ENCODE data around the gene GTPBP1.
A peak's percentile ranks its signal among the peaks of the same experiment; 100 is the strongest.

Gene GTPBP1

DNA sequence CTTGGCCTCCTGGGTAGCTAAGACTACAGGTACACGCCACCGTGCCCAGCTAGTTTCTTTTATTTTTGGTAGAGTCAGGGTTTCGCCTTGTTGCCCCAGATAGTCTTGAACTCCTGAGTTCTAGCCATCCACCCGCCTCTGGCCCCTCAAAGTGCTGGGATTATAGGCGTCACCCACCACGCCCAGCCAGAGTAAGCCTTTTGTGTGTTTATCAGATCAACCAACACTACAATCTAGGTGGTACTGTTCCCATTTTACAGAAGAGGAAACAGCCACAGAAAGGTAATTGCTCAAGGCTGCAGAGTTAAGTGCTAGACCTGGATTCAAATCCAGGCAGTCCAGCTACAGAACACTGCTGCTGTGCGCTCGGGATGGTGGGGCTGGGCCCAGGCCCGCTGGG is 20.8 kb upstream of the GTPBP1 start:
- TF ChIP-seq, protein P1, sequence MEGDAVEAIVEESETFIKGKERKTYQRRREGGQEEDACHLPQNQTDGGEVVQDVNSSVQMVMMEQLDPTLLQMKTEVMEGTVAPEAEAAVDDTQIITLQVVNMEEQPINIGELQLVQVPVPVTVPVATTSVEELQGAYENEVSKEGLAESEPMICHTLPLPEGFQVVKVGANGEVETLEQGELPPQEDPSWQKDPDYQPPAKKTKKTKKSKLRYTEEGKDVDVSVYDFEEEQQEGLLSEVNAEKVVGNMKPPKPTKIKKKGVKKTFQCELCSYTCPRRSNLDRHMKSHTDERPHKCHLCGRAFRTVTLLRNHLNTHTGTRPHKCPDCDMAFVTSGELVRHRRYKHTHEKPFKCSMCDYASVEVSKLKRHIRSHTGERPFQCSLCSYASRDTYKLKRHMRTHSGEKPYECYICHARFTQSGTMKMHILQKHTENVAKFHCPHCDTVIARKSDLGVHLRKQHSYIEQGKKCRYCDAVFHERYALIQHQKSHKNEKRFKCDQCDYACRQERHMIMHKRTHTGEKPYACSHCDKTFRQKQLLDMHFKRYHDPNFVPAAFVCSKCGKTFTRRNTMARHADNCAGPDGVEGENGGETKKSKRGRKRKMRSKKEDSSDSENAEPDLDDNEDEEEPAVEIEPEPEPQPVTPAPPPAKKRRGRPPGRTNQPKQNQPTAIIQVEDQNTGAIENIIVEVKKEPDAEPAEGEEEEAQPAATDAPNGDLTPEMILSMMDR (IDR thresholded peaks at IDR 0.05; ENCODE audit: low read depth, low read length): no peak
- no peak for DNase-seq (ENCODE audit: extremely low read depth, low read depth)

DNA sequence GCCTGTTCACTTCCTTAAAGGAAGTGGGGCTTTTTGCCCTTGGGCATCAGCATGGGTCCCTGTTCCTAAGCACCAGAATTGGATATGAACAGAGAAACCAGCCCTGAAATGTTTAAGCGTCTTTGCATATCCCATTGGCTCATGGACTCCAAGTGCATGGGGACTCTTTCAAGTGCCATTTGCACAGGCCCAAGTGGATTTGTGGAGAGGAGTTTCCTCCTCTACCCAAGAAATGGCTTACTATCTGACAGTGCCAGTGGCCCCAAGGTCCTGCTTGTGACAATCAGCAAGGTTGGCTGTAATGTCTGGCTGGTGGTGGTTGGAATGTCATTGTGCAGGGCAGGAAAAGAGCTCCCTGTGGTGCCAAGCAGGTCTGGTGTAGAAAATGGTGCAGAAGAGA is 20.0 kb upstream of the GTPBP1 start:
- no peak for DNase-seq (ENCODE audit: extremely low read depth, low read depth)
- TF ChIP-seq, protein P1 (IDR thresholded peaks at IDR 0.05; ENCODE audit: low read depth, low read length): no peak

DNA sequence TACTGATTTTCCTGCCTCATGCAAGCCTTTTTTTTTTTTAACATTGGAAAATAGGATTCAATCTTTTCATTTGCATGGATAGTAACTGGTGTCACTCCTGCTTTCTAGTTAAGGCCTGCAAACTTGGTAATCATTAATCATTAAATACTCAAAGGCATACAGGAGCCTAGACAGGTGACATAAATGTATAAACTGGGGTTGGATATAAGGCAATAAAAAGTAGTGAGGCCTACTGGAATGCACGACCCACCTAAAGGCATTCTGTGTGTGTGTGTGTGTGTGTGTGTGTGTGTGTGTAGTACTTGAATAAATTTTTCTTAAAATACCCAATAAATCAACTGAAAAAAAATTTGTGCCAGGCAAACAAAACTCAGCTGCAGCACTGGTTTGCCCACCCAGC is 16.1 kb upstream of the GTPBP1 start:
- TF ChIP-seq, protein P1 (IDR thresholded peaks at IDR 0.05; ENCODE audit: low read depth, low read length): no peak
- DNase-seq (ENCODE audit: extremely low read depth, low read depth): no peak

DNA sequence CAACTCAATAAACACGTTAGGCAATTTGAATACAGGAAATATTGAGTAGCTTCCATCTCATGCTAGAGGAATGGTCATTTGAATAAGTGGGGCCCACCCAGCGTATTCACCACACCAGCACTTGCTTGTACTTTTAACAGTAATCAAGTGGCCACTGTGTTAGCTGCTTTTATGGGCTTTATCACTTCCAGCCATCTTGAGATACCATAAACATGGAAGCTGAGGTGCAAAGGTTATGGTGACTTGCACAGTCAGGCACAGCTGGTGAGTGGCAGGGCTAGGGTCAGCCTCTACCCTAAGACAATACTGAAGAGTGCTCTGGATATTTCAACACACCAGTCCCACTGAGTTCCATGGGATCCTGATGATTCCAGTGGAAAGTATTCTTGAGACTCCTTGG is 11.7 kb upstream of the GTPBP1 start:
- TF ChIP-seq, protein P1 (IDR thresholded peaks at IDR 0.05; ENCODE audit: low read depth, low read length): no peak
- DNase-seq (ENCODE audit: extremely low read depth, low read depth): no peak

DNA sequence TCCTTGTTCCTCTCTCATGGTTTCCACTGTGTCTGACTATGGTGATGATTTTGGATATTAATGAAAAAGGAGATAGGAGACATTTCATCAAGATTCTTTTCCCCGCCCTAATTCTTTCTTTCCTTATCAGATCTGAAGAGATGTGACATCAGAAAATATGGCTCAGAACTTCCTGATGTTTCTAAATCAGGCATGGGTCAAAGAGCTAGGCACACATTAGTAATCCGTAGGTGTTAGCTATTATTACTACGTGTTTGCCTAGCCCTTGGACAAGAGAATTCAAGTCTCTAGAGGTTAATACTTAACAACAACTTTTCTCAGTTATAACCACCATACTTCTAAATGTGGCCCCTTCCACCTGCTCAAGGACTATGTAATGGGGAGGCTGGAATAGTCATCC is 10.8 kb upstream of the GTPBP1 start:
- TF ChIP-seq, protein P1 (IDR thresholded peaks at IDR 0.05; ENCODE audit: low read depth, low read length): no peak
- DNase-seq (ENCODE audit: extremely low read depth, low read depth): no peak

DNA sequence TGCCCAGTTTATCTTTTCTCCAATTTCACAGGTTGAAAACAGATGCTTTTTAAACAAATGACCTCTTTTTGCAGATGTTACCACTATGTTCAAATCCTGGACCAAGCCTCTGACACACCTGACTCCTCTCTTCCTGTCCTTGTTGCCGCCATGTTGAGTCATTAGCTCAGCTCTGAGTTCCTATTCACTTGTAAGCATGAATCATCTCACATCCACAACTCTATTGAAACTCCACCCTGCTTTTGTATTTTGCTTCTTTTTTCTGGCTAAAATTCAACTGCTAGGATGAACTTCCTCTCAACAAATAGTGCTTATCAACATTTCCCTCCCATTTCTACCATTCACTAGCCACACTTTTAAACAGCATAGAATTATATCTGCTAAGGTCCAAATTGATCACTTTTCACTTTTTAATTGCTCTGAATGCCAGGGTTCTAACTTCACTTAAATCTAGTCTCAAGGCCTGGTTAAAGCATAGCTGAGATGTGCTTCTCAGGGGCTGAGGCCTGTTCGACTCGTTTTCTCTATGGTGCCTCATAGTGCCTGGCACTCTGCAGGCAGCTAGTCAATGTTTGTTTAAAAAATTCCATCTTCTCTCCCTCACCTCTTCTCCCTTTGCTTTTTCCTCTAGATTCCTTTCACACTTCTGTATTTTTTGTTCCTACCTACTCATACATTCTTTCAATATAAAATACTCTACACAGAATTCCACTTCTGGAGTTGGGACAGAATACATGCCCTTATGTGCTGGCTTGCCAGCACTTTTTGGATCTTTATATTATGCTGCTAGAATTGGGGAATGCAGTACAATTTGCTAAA is 8.9 kb upstream of the GTPBP1 start:
- TF ChIP-seq, protein P1 (IDR thresholded peaks at IDR 0.05; ENCODE audit: low read depth, low read length): no peak
- peak; percentile 44 for DNase-seq (ENCODE audit: extremely low read depth, low read depth)

DNA sequence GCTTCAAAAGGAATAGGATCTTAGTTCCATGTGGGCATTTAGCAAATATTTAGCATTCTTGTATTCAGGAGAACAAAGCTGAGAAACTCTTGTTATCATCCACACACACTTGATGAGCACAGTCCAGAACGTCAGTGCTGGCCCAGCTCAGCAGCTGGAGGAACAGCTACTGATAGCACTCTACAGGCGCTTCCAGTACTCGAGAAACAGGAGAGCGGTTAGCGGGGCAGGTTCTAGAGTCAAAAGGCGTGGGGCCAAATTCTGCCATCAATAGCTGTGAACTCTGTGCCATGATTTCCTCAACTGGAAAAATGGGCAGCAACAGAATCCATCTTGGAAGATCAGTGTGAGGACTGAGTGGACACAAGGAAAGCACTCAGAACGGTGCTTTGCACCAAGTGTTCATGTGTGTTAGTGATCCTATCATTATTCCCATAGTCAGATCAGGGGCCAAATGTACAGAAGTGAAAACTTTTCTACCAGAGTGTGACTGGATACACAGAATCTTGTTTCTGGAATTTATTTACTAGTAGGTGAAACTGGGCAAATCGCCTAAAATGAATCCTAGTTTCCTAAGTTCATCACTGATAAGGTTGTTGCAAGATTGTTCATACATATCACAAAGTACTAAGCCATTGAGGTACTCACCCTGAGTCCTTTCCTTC is 8.2 kb upstream of the GTPBP1 start:
- DNase-seq (ENCODE audit: extremely low read depth, low read depth): no peak
- TF ChIP-seq, protein P1 (IDR thresholded peaks at IDR 0.05; ENCODE audit: low read depth, low read length): no peak
